ENCODE data around the gene RBFOX1.

The RBFOX1 gene

DNA sequence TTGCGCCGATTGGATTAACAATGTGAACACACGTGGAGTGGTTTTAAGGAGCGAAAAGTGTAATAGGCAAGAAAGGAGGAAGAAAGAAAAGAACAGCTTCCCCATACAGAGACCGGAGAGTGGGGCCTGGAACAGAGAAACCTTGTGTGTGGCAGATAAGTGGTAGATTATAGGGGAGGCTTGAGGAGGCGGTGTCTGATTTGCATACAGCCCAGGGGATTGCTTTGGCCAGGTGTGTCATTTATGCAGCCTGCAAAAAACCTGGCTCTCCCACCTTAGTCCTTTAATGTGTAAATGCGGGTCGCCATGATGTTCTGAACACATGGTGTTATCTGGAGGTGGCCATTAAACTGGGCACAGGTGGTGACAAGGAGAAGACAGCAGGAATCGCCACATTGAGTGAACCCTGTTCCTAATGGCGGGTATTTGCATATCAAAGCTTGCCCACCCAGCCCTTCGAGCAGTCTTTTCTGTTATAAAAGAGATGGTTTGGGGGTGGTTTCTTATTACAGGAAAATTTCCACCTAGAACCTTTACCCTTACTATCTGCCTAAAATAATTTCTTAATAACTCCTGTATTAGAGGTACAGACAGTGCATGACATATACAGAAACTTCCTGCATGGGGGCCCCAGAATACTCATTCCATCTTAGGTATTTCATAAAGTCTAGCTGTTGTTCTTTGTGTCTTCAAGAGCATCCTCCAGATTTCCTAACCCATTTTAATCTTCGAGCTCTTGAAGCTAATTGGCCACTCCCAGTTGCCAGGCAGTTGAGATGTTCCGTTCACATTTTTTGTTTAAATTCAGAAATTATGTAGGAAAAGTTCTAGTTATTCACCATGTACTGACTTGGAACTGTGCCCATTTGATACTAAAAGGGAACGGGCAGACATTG is 292.5 kb downstream of the RBFOX1 start:
- no peaks in the 10 kb centered on the region for H3K36me3 Mint-ChIP-seq (ENCODE audit: insufficient read depth)
- H3K27ac Mint-ChIP-seq (ENCODE audit: low read depth), result no peak overlapping the region
- H3K27me3 Mint-ChIP-seq, result no peaks in the 10 kb centered on the region
- no peaks in the 10 kb centered on the region for H3K4me1 Mint-ChIP-seq
- ATAC-seq (replicated peaks; ENCODE audit: extremely low read depth, poor library complexity, severe bottlenecking), result no peak
- no peak for DNase-seq (ENCODE audit: low spot score in 2 of 2)
- H3K4me3 Mint-ChIP-seq, result no peak overlapping the region
- H3K9me3 Mint-ChIP-seq, result peaks cover 20% of the 10 kb centered on the region

DNA sequence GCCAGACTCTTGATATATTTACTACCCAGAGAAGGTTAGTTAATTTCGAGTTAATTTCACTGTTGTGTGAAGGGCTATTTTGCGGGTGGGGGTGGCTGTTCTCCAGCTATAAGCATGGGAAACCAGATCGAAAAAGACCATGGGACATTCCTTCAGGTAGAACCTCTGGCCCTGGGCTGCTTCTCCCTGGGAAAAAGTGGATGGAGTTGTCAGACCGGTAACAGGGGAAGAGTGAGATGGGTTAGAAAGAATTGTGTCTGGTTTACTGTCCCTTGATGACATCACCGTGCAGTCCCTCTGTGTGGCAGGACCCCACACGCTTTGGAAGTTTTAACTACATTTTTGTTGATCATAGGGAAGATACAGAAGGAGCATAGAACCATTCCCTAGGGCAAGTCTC is 296.3 kb downstream of the RBFOX1 start:
- no peak overlapping the region for H3K4me3 Mint-ChIP-seq
- no peaks in the 10 kb centered on the region for H3K36me3 Mint-ChIP-seq (ENCODE audit: insufficient read depth)
- no peaks in the 10 kb centered on the region for H3K27me3 Mint-ChIP-seq
- H3K9me3 Mint-ChIP-seq, result peaks cover 41% of the 10 kb centered on the region
- no peak for DNase-seq (ENCODE audit: low spot score in 2 of 2)
- no peaks in the 10 kb centered on the region for H3K4me1 Mint-ChIP-seq
- H3K27ac Mint-ChIP-seq (ENCODE audit: low read depth), result no peak overlapping the region
- no peak for ATAC-seq (replicated peaks; ENCODE audit: extremely low read depth, poor library complexity, severe bottlenecking)

DNA sequence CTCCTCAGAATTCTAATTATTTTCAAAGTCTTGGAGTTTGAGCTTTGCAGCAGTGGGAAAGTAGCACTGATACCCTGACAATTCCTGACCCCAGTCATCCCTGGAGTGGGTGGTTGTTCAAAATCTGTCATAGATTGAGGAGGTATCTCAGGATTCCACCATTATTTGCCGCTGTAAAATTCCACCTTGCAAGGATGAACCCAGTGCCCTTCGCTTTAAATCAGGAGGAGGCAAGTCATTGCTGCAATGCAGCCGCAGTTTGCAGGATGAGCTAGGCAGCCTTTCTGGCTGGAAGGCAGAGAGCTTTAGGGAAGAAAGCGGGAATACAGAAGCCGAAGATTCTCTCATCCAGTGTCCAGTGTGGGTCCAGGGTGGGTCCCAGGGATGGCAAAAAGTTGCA is 296.9 kb downstream of the RBFOX1 start:
- H3K9me3 Mint-ChIP-seq, result peaks cover 44% of the 10 kb centered on the region
- H3K27ac Mint-ChIP-seq (ENCODE audit: low read depth), result no peak overlapping the region
- H3K4me3 Mint-ChIP-seq, result no peak overlapping the region
- DNase-seq (ENCODE audit: low spot score in 2 of 2), result no peak
- no peak for ATAC-seq (replicated peaks; ENCODE audit: extremely low read depth, poor library complexity, severe bottlenecking)
- no peaks in the 10 kb centered on the region for H3K36me3 Mint-ChIP-seq (ENCODE audit: insufficient read depth)
- no peaks in the 10 kb centered on the region for H3K4me1 Mint-ChIP-seq
- no peaks in the 10 kb centered on the region for H3K27me3 Mint-ChIP-seq

DNA sequence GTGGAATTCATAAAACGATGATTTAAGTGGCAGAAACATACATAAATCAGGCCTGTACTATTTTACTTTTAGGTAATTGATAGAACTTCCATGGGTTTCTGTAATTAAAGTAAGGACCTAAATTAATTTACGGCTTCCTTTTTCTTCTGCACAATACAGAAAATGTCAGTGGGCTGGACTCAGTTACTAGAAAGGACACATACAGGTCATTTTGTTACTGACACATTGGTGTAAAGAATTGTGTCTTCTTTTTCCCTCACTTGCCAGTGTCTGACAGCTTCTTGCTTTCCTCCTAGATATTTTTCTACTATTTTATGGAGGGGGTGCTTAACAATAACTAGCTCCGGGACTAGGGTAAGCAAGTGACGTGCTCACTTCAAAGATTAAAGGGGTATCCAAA is 304.8 kb downstream of the RBFOX1 start:
- Mint-ChIP-seq H3K4me3 (no peak overlapping the region), H3K4me1 (no peaks in the 10 kb centered on the region), H3K27me3 (no peaks in the 10 kb centered on the region), H3K27ac (ENCODE audit: low read depth) (no peak overlapping the region), H3K36me3 (ENCODE audit: insufficient read depth) (no peaks in the 10 kb centered on the region), H3K9me3 (peaks cover 27% of the 10 kb centered on the region)
- DNase-seq (ENCODE audit: low spot score in 2 of 2) (no peak), ATAC-seq (replicated peaks; ENCODE audit: extremely low read depth, poor library complexity, severe bottlenecking) (no peak)

DNA sequence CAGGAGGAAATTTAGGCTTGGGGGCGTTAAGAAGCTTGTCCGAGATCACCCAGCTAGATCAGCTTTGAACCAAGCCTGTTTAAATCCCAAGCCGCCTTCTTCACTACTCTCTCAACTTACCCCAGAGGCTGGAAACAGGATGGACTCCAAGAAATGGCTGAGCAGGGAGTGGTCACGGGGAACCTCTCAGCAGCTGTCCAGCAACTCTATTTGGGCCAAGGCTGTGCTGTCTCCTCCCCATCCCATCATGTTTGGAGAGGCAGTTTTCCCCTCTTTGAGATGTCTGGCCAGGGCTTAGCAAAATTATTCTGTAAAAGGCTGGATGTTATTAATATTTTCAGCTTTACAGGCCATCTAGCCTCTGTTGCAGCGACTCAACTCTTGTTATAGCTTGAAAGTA is 305.7 kb downstream of the RBFOX1 start:
- Mint-ChIP-seq H3K27ac (ENCODE audit: low read depth) (no peak overlapping the region), H3K9me3 (peaks cover 27% of the 10 kb centered on the region), H3K4me3 (no peak overlapping the region), H3K4me1 (no peaks in the 10 kb centered on the region), H3K27me3 (no peaks in the 10 kb centered on the region), H3K36me3 (ENCODE audit: insufficient read depth) (no peaks in the 10 kb centered on the region)
- ATAC-seq (replicated peaks; ENCODE audit: extremely low read depth, poor library complexity, severe bottlenecking) (no peak), DNase-seq (ENCODE audit: low spot score in 2 of 2) (no peak)

DNA sequence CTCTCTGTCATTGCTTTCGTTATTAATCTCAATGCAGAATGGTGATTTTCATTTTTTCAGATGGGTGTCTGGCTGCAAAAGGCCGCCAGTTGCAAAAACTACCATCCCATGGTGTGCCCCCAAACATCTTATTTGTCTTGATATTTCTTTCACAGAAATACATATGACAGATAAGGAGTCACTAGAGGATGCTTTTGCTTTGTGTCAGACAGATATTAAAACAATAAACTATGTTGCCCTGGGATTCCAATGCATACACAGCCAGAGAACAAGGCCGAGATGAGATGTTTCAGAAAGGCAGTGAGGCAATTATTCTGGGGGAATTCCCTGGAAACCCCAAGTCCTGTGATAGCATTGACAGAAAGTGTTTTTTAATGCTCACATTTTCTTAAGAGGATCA is 307.7 kb downstream of the RBFOX1 start:
- Mint-ChIP-seq H3K27ac (ENCODE audit: low read depth) (no peak overlapping the region), H3K4me3 (no peak overlapping the region), H3K27me3 (no peaks in the 10 kb centered on the region), H3K4me1 (no peaks in the 10 kb centered on the region), H3K36me3 (ENCODE audit: insufficient read depth) (no peaks in the 10 kb centered on the region), H3K9me3 (peaks cover 20% of the 10 kb centered on the region)
- DNase-seq (ENCODE audit: low spot score in 2 of 2) (no peak), ATAC-seq (replicated peaks; ENCODE audit: extremely low read depth, poor library complexity, severe bottlenecking) (no peak)

DNA sequence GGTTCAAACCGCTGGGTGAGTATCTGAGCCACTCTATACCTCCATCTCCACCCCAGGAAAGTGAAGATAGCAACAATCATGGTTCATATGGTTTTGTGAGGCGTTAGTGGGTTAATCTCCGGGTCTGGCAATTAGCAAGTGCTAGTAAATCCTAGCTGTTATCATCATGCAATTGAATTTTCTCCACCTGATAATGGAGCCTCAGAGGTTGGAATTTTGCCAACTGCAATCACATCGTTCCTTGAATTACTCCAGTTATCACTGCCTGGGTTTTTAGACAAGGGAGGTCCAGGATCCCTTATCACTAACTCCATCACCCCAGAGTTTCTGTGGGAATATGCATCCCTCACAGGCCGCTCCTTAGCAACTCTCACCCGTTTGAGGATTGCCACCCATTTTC is 311.5 kb downstream of the RBFOX1 start:
- no peak overlapping the region for H3K4me3 Mint-ChIP-seq
- no peaks in the 10 kb centered on the region for H3K4me1 Mint-ChIP-seq
- DNase-seq (ENCODE audit: low spot score in 2 of 2) (no peak), ATAC-seq (replicated peaks; ENCODE audit: extremely low read depth, poor library complexity, severe bottlenecking) (no peak)
- no peaks in the 10 kb centered on the region for H3K27me3 Mint-ChIP-seq
- peaks cover 22% of the 10 kb centered on the region for H3K9me3 Mint-ChIP-seq
- H3K27ac Mint-ChIP-seq (ENCODE audit: low read depth), result no peak overlapping the region
- H3K36me3 Mint-ChIP-seq (ENCODE audit: insufficient read depth), result no peaks in the 10 kb centered on the region

DNA sequence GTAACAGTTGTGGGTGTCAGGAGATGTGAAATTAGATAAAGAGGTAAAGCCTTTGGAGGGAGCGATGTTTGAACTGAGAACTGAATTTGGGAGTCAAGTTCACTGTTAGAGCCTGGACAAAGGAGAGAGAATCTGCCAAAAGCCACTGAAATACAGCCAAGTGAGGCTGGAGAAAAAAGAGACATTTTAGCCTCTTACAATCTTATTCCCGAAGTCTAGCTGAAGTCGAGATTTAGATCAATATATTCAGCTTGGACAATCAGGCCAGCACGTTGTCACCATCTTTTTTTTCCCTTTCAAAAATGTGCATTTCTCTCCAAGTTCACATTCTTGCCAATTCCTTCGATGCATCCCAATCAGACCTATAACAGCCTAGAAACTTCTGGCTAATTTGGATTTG is 312.2 kb downstream of the RBFOX1 start:
- Mint-ChIP-seq H3K4me1 (no peaks in the 10 kb centered on the region), H3K4me3 (no peak overlapping the region), H3K36me3 (ENCODE audit: insufficient read depth) (no peaks in the 10 kb centered on the region), H3K9me3 (peaks cover 20% of the 10 kb centered on the region), H3K27ac (ENCODE audit: low read depth) (no peak overlapping the region), H3K27me3 (no peaks in the 10 kb centered on the region)
- ATAC-seq (replicated peaks; ENCODE audit: extremely low read depth, poor library complexity, severe bottlenecking) (no peak), DNase-seq (ENCODE audit: low spot score in 2 of 2) (no peak)

DNA sequence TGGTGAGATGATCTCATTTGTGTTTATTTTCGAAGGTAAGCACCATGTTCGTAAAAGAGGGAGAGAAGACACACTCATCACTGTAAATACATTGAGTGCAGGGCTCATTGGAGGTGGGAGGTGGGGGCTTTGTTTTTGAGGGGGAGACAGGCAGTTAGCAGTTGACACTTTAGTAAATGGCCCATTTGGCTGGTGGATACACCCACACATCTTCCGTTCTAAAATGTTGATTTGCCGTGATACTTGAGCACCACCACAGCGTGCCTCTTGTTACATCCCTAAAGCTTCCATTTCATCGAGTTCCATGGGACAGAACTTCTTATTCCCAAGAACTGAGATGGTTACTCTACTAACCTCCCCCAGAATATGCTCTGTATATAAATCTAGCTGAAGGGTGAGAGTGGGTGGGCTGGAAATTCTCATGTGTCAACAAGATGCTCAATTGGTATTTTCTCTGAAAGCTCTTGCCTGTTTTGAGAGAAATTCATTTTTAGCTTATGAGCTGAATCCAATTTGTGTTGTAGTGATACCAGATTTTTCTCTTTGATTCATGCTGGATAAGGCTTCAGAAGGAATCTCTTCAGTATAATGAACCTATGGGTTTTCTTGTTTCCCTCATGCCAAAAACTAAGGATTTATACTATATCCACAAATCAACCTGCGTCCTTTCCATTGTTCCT is 314.3 kb downstream of the RBFOX1 start:
- no peak overlapping the region for H3K27ac Mint-ChIP-seq (ENCODE audit: low read depth)
- no peak for ATAC-seq (replicated peaks; ENCODE audit: extremely low read depth, poor library complexity, severe bottlenecking)
- H3K4me3 Mint-ChIP-seq, result no peak overlapping the region
- H3K36me3 Mint-ChIP-seq (ENCODE audit: insufficient read depth), result no peaks in the 10 kb centered on the region
- peaks cover 21% of the 10 kb centered on the region for H3K9me3 Mint-ChIP-seq
- no peak for DNase-seq (ENCODE audit: low spot score in 2 of 2)
- no peaks in the 10 kb centered on the region for H3K4me1 Mint-ChIP-seq
- H3K27me3 Mint-ChIP-seq, result no peaks in the 10 kb centered on the region

DNA sequence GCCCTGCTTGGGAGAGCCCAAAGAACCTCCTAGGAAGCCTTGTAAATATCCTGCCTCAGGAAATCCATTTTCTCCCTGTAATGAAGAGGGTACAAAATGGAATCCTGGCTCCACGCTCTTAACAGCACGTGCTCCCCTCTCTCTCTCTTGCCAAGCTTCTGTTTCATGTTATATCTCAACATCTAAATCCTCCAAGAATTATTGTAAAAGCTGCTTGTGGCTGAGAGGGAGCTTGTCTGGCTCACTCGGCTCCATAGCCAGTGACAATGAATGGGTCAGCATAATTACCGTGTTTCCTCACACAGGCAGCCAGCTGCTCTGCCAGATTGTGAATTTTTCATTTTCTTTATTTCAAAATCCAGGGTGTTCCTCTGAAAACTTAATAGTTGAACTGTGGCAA is 317.8 kb downstream of the RBFOX1 start:
- Mint-ChIP-seq H3K4me3 (no peak overlapping the region), H3K27ac (ENCODE audit: low read depth) (no peak overlapping the region), H3K4me1 (no peaks in the 10 kb centered on the region), H3K36me3 (ENCODE audit: insufficient read depth) (no peaks in the 10 kb centered on the region), H3K27me3 (no peaks in the 10 kb centered on the region), H3K9me3 (peaks cover 22% of the 10 kb centered on the region)
- ATAC-seq (replicated peaks; ENCODE audit: extremely low read depth, poor library complexity, severe bottlenecking) (no peak), DNase-seq (ENCODE audit: low spot score in 2 of 2) (no peak)

DNA sequence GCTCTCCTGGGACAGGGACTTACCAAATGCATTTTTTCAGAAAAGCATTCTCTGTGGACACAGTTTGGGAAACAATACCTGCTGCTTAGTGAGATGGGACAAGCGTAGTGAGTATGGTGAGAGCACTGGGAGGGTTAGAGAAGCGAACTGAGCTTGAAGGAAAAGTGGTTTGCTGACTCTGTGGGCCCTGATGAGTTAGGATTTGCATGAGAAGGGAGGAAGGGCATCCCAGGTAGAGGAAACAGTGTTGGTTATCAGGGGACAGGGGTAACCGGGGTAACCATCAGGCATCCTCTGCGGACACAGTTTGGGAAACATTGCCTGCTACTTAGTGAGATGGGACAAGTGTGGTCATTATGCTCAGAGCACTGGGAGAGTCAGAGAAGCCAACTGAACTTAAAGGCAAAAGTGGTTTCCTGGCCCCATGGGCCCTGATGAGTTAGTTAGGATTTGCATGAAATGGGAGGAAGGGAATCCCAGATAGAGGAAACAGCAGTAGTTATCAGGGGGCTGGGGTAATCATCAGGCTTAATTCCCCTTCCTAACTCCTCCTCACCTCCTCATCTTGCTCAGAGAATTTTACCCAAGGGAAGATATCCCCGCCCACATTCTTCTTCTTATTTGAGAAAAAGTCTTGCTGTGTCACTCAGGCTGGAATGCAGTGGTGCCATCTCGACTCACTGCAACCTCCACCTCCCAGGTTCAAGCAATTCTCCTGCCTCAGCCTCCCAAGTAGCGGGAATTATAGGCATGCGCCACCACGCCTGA is 319.3 kb downstream of the RBFOX1 start:
- H3K27me3 Mint-ChIP-seq, result no peaks in the 10 kb centered on the region
- ATAC-seq (replicated peaks; ENCODE audit: extremely low read depth, poor library complexity, severe bottlenecking) (no peak), DNase-seq (ENCODE audit: low spot score in 2 of 2) (no peak)
- H3K27ac Mint-ChIP-seq (ENCODE audit: low read depth), result no peak overlapping the region
- H3K36me3 Mint-ChIP-seq (ENCODE audit: insufficient read depth), result no peaks in the 10 kb centered on the region
- no peak overlapping the region for H3K4me3 Mint-ChIP-seq
- H3K9me3 Mint-ChIP-seq, result peaks cover 19% of the 10 kb centered on the region
- no peaks in the 10 kb centered on the region for H3K4me1 Mint-ChIP-seq

DNA sequence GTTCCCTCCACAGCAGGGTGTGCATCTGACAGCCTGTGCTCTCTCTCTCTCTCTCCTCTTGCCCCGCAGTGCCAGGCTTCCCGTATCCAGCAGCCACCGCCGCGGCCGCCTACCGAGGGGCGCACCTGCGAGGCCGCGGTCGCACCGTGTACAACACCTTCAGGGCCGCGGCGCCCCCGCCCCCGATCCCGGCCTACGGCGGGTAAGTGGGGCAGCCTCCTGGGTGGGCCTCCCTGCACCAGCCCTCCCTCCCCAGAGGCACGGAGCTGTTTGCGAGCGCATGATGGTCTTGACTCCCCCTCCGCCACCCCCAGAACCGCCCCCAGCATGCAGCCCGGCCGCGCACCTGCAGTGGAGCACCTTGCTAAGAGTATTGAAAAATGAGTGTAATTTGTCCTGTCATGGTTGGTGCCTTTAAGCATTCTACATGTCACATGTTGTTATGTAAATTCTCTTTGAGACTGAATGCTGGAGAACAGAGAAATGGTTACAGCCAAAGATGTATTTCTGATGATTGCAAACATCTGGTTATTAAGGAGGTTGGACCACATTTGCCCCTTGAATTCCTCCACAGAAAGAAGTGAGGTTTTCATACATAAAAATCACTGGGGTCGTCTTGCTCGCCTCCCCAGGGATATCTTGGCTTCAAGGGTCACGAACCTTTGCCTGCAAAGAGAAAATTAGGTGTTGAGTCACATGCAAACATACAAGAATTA is 321.3 kb downstream of the RBFOX1 start:
- no peak overlapping the region for H3K27ac Mint-ChIP-seq (ENCODE audit: low read depth)
- H3K36me3 Mint-ChIP-seq (ENCODE audit: insufficient read depth), result no peaks in the 10 kb centered on the region
- ATAC-seq (replicated peaks; ENCODE audit: extremely low read depth, poor library complexity, severe bottlenecking) (no peak), DNase-seq (ENCODE audit: low spot score in 2 of 2) (no peak)
- H3K9me3 Mint-ChIP-seq, result peaks cover 17% of the 10 kb centered on the region
- H3K4me3 Mint-ChIP-seq, result no peak overlapping the region
- no peaks in the 10 kb centered on the region for H3K4me1 Mint-ChIP-seq
- H3K27me3 Mint-ChIP-seq, result no peaks in the 10 kb centered on the region
